Stimulated activated CD8-positive, alpha-beta memory T cell treated with anti-CD3 and anti-CD28 coated beads, Interleukin-15, amount 100 ng/mL, for 1 hour (primary cell): ENCODE results near the gene IFIT1.
A peak's percentile ranks its signal among the peaks of the same experiment; 100 is the strongest.
"Not testable (repeated sequence)": the region's sequence is repeated elsewhere in the genome, so short reads cannot be mapped to it uniquely, and the experiment has no call there.

ENCODE experiments used
- DNase-seq: peaks from one replicate; pipeline ENCODE4 v3.0.0-alpha.2; 2020; ENCODE audit warnings: low read depth

Gene IFIT1

DNA sequence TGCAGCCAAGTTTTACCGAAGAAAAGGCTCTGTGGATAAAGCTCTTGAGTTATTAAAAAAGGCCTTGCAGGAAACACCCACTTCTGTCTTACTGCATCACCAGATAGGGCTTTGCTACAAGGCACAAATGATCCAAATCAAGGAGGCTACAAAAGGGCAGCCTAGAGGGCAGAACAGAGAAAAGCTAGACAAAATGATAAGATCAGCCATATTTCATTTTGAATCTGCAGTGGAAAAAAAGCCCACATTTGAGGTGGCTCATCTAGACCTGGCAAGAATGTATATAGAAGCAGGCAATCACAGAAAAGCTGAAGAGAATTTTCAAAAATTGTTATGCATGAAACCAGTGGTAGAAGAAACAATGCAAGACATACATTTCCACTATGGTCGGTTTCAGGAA is 10.6 kb downstream of the IFIT1 start:
- no peak for DNase-seq

DNA sequence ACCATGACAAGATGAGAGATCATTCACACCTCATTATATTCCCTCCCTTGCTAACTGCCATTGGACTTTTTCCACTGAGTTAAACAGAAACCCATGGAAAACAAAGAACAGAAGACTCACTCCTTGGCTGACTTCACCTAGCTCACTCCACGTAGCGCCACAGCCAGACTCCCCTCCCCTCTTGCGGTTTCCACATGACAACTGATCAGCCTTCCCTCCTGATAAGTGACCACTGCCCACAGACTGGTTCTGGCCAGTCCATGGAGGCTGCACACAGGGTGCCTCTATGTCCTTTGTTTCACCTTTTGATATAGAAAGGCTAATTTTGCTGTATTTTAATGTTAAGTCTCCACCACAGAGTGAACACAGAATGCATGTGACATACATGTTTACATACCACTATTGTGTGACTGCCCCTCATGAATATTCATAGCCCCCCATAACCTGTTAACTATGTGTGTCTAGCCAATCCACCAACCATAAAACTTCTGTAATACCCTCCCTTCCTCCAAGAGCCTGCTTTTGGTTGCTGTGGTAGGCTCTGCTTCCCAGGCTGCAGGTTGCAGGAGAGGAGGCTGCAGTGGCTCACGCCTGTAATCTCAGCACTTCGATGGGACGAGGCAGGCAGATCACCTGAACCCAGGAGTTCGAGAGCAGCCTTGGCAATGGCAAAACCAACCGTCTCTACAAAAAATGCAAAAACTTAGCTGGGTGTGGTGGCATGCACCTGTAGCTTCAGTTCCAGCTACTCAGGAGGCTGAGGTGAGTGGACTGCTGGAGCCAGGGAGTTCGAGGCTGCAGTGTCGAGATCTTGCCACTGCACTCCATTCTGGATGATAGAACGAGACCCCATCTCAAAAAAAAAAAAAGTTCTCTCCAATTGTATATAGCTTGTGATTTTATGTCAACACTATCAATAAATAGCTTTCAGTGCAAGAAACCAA is 12.0 kb downstream of the IFIT1 start:
- DNase-seq: no peak

DNA sequence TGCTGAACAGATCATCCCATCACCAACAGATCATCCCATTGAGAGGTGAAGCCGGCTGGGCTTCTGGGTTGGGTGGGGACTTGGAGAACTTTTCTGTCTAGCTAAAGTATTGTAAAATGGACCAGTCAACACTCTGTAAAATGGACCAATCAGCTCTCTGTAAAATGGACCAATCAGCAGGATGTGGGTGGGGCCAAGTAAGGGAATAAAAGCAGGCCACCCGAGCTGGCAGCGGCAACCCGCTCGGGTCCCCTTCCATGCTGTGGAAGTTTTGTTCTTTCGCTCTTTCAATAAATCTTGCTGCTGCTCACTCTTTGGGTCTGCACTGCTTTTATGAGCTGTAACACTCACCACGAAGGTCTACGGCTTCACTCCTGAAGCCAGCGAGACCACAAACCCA is 13.8 kb downstream of the IFIT1 start:
- not testable (repeated sequence) for DNase-seq

DNA sequence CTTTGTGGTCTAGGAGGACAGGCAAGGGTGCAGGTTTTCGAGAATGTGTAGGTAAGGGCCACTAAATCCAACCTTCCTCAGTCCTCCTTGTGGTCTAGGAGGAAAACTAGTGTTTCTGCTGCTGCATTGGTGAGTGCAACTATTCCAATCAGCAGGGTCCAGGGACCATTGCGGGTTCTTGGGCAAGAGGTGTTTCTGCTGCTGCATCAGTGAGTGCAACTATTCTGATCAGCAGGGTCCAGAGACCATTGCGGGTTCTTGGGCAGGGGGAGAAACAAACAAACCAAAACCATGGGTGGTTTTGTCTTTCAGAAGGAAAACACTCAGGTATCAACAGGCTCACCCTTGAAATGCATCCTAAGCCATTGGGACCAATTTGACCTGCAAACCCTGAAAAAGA is 15.4 kb downstream of the IFIT1 start:
- not testable (repeated sequence) for DNase-seq

DNA sequence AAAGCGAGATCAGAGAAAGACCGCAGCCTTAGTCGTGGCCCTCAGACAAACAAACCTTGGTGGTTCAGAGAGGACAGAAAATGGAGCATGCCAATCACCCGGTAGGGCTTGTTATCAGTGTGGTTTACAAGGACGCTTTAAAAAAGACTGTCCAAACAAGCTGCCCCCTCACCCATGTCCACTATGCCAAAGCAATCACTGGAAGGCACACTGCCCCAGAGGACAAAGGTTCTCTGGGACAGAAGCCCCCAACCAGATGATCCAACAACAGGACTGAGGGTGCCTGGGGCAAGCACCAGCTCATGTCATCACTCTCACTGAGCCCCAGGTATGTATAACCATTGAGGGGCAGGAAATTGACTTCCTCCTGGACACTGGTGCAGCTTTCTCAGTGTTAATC is 16.9 kb downstream of the IFIT1 start:
- DNase-seq: not testable (repeated sequence)

DNA sequence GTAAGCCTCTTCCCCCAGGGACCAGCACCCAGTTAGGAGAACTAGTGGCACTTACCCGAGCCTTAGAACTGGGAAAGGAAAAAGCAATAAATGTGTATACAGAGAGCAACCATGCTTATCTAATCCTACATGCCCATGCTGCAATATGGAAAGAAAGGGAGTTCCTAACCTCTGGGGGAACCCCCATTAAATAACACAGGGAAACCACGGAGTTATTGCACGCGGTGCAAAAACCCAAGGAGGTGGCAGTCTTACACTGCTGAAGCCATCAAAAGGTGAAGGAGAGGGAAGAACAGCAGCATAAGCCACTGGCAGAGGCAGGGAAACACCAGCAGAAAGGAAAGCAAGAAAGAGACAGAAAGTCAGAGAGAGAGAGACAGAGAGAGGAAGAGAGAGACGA is 18.1 kb downstream of the IFIT1 start:
- not testable (repeated sequence) for DNase-seq

DNA sequence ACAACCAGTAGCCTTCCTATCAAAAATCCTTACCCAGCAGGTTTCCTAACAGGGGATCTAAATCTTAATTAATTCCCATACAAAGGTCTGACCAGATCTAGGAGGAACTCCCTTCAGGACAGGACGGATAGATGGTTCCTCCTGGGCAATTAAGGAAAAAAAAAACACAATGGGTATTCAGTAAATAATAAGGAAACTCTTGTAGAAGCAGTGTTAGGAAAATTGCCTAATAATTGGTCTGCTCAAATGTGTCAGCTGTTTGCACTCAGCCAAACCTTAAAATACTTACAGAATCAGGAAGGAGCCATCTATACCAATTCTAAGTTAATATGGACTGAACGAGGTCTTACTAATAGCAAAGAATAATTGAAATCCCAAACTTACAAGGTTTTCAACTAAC is 18.7 kb downstream of the IFIT1 start:
- DNase-seq: not testable (repeated sequence)

DNA sequence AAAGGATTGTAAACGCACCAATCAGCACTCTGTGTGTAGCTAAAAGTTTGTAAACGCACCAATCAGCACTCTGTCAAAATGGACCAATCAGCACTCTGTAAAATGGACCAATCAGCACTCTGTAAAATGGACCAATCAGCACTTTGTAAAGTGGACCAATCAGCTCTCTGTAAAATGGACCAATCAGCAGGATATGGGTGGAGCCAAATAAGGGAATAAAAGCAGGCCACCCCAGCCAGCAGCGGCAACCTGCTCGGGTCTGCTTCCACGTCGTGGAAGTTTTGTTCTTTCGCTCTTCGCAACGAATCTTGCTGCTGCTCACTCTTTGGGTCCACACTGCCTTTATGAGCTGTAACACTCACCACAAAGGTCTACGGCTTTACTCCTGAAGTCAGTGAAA is 19.9 kb downstream of the IFIT1 start:
- not testable (repeated sequence) for DNase-seq

DNA sequence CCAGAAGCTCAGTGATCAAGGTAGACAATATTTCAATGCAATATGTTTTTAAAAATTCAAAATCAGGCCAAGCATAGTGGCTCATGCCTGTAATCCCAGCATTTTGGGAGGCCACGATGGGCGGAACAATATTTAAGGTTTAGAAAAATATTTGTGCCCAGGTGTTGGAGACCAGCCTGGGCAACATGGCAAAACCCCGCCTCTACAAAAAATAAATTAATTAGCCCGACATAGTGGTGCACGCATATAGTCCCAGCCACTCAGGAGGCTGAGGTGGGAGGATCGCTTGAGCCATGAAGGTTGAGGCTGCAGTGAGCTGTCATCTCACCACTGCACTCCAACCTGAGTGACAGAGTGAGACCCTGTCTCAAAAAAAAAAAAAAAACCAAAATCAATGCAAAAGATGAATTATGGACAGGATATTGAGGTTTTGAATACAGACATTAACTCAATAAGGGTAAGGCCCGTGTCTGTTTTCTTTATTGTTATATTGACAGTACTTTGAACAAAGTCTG is 21.0 kb downstream of the IFIT1 start:
- no peak for DNase-seq

DNA sequence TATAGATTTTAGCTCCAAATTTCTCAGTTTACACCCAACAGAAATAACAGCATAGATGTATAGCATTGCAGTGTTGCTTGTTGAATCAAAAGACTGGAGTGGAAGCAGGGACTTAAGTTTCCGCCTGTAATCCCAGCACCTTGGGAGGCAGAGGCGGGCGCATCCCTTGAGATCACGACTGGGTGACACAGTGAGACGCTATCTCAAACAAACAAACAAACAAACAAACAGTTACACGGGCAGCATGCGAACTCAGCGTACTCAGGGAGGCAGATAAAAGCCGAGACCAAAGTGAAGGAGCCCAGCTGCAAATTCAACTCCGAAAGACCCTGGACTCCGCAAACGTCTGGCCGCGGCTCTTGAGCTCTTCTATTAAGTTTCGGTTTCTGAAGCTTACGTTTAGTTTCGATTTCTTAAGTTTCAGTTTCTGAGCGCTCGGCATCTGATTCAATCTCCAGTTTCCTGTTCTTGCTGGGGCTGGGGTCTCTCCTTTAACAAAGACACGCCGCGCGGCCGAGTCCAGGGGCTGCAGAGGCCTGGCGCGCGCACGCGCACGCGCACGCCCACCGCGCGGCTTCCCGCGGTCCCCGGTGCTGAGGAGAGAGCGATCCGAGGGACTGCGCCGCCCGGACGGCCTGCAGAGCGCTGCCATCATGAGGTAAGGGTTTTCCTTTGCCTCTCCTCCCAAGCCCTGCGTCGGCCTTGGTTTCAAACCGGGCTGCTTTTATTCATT is 21.9 kb downstream of the IFIT1 start, which contains the start of gene IFIT5:
IFIT5 (plus strand) TSS at position 423 of the 733 bp plus-strand sequence; CDS start at position 654, 231 bp downstream.
- DNase-seq: peak; percentile 30

DNA sequence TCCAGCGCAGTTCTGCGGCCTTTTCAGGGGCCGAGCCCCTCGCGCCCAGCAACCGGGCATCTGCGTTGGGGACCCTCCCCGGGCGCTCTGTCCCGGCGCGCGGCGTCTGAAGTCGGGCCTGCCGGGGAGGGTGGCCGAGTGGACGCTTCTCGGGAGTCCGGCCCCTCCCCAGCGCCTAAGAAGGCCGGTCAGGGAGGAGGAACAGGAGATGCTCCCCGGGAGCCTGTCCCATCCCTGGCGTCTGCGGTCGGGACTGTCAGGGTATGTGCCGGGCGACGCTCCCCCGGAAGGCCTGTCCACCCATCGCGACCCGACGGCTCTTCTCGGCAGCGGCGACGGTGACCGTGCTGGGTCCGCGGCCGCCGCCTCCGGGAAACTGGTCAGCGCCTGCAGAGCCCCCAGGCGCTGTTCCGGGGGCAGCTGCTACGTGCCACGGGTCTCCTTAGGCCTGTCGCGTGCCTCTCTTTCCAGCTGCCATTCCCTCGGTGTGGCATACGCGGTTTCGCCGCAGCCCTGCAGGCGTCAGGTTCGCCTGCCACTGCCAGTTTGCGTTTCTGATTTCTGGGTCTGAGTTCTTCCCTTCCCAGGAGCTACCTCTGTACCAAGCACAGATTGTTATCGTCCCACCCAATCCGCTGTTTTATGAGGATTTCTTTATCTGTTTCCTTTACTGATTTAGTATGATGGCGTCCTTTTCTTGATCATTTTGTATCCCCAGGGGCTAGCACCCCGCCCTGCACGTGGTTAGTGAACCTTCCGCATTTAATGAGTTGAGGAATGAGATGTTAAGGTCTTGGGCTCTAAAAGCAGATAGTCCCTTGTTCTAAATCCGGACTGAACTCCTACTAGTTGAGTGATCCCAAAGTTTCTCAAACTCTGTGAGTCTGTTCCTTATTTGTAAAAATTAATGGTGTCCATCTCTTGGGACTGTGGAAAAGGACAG is 22.7 kb downstream of the IFIT1 start:
- no peak for DNase-seq

DNA sequence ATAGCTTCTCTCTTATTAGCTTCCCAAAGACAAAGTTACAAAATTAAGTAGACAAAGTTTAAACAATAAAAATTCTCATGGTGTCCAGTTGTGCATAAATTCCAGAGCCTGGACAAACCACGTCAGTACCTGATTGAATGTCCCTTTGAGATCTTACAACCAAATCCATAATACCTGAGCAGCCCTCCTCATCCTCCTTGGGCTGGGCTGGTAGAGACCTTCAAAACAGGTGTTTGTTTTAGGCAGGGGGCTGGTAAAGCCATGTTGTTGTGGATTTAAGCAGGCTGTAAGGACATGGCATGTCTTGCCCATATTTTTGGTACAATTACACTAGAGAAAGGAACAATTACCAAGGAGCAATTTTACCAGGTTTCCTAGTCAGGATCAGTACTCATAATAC is 24.0 kb downstream of the IFIT1 start:
- DNase-seq: no peak

DNA sequence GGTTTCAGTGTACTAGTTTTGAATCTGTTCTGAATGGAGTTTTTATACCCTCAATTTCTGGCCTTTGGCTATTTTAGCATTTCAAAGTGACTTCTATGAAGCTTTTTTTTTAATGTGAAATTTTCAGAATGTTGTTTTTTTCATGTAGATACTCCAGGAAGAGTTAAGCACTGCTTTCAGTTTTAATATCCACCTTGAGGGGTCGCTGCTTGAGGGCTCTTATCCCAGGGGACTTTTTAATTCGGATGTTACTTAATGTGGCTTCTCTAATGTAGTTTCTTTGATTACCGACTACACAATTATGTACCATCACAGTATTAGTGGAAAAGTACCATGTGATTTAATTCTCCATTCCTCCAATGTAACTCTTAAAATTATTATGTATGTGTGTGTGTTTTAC is 27.1 kb downstream of the IFIT1 start:
- DNase-seq: no peak

DNA sequence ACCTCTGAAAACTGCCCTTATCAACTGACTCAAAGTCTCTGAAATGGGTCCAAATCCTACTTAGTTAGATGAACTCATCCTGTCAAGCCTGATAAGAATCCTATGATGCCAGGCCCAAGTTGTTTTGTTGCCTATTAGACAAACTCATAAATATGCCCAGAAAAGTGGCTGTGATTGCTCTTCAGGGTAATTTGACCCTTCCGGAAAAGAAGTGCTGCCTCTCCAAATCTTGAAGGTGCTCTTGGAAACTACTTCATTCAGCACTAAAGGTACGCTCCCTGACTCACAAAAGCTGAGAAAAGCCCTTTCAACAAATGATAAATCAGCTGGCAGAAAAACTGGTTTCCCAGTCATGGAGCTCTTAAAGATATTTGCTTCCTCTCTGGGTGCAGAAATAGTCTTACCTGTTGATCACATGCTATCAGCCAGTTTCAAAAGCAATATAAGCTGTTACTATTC is 28.6 kb downstream of the IFIT1 start:
- DNase-seq: no peak

DNA sequence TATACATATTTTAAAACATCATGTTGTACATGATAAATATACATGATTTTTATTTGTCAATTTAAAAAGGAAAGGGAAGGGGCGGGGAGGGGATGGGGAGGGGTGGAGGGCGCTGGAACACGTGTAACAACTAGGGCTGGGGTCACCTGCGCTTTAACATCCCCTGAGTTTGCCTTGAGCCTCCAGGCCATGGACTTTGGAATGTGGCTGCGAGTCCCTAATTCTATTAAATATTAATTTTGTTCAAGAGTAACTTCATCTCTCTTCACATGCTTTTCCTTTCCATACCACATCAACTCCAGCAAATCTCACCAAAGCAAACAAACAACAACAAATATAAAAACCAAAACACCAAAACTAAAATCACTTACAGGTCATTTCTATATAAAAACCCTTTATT is 32.6 kb downstream of the IFIT1 start:
- no peak for DNase-seq

DNA sequence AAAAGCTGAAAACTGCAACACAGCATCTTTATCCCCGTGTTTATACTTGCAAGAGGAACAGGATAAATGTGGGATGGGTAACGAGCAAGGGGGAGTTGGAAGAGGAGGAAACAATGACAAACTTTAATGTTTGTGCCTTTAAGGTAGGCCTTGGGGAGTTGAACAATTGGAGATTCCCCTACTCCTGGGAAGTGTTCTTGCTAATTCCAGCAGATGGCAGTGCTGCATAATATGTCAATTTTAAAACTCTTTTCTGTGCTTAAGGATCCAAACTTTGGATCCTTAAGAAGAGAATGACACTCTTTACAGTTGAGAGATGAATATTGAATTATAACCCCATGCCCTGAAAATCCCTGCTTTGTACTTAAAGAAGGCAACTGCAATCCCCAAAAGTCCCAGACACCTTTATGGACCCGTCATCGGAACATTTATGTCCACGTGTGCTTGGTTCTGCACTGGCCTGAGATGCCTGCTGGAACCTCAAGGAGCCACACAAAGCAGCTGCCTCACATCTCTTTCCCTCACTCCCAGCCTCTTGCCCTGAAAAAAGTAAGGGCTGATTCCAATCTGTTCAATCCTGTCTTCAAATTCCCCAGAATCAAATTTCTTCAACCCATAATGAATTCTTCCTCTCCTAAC is 33.9 kb downstream of the IFIT1 start:
- no peak for DNase-seq

DNA sequence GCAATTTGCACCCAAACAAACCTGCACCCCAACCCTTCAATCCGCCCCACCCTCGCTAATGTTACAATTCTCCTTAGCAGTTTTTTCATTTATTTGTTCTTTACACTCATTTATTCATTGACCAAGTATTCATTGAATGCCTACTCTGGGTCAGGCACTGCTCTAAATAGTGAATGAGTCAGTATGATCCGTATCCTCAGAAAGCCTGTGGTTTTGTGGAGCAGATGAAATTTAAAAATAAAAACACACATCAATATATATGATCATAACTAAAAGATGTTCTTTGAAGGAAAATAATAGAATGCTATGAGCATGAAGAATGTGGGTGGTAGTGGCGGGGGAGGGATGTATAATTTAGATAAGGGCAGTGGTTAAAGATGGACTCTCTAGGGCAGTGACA is 35.2 kb downstream of the IFIT1 start:
- DNase-seq: no peak

DNA sequence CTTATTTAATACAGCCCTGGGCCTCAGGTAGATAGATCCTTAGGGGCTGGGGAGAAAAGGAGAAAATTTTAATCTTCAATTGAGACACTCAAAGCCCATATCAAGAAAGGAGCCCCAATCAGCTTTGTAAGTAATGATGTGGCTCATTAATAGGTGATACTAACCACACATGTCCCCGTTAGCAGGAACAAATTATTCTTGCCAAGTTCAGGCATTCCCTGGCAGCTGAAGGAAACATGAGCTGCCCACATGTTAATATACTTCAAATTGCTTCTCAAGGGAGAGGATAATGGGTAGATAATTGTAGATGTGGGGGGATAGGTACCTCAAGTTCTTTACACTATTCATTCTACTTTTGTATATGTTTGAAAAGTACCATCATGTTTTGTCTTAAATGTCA is 36.5 kb downstream of the IFIT1 start:
- no peak for DNase-seq

DNA sequence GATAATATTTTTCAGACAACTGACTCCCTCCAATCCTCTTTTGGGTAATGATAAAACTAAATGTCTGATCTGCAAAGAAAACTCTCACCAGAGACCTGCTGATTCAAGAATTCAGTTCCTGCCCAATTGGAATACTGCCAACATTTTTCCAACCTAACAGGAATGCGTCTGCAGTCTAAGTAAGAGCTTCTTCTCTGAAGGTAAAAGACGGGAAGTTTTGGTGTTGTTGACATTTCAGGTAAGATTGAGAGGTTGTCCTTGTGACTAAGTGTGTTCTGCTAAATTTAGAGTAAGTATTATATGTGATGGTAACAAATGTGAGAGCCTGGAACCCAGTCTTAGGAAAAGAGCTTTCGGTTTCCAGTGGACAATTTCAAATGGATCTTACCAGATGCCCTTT is 39.6 kb downstream of the IFIT1 start:
- no peak for DNase-seq

DNA sequence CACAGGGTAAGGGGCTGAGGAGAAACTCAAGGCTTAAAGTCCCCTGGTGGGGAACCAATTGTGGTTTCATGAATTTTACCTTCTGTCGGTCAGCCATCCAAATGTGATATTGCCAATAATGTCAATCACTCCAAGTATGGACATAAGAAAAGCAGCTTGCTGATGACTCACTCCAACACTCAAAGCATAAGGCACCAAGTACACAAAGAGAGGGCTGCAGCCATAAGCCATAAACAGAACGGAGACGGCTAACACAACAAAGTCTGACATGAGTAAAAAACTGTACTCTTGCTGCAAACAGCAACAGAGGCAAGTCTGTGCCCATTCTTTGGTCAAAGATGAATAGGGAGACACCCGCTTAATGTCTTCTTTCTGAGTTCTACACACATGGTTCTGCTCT is 46.1 kb downstream of the IFIT1 start:
- DNase-seq: no peak
